GM23248 (cell line): ENCODE results near the gene TOP1. TPM values are rescaled to one million over a fixed set of nuclear protein-coding genes. Genes with fewer than 3 reads are reported as not detected.

Source experiments
- DNase-seq: peaks from one replicate; pipeline ENCODE4 v3.0.0-alpha.2; 2015
- H2AFZ ChIP-seq: fragments of 200-600 bp; sonication (generic); 2 replicates; pipeline ENCODE4 v1.6.1; 2016; ENCODE audit warnings: antibody characterized with exemption
- H3F3A ChIP-seq: fragments of 200-600 bp; sonication (generic); 2 replicates; pipeline ENCODE4 v1.6.1; 2016; ENCODE audit warnings: mild to moderate bottlenecking, antibody characterized with exemption, mixed run types; ENCODE audit not compliant: insufficient read depth
- H3K27ac ChIP-seq: fragments of 200-600 bp; sonication (generic); 2 replicates; pipeline ENCODE4 v1.5.1; 2016; ENCODE audit warnings: mild to moderate bottlenecking
- H3K27me3 ChIP-seq: fragments of 200-600 bp; sonication (generic); replicated peaks from 2 replicates; pipeline ENCODE4 v1.6.1; 2016; ENCODE audit warnings: mild to moderate bottlenecking; ENCODE audit not compliant: insufficient read depth
- H3K36me3 ChIP-seq: fragments of 200-600 bp; sonication (generic); 2 replicates; pipeline ENCODE4 v1.6.1; 2016; ENCODE audit warnings: low read depth, mild to moderate bottlenecking
- H3K4me1 ChIP-seq: fragments of 200-600 bp; sonication (generic); 2 replicates; pipeline ENCODE4 v1.6.1; 2016; ENCODE audit warnings: mild to moderate bottlenecking; ENCODE audit not compliant: insufficient read depth
- H3K4me2 ChIP-seq: fragments of 200-600 bp; sonication (generic); one replicate; pipeline ENCODE4 v1.6.1; 2016; ENCODE audit warnings: mild to moderate bottlenecking; ENCODE audit not compliant: unreplicated experiment
- H3K4me3 ChIP-seq: fragments of 200-600 bp; sonication (generic); 2 replicates; pipeline ENCODE4 v1.5.1; 2016; ENCODE audit warnings: mild to moderate bottlenecking
- H3K79me2 ChIP-seq: fragments of 200-600 bp; sonication (generic); 2 replicates; pipeline ENCODE4 v1.6.1; 2016; ENCODE audit warnings: mild to moderate bottlenecking; ENCODE audit not compliant: insufficient read depth
- H3K9ac ChIP-seq: fragments of 200-600 bp; sonication (generic); 2 replicates; pipeline ENCODE4 v1.6.1; 2016; ENCODE audit warnings: mild to moderate bottlenecking
- H3K9me2 ChIP-seq: fragments of 200-600 bp; sonication (generic); 2 replicates; pipeline ENCODE4 v1.6.1; 2016; ENCODE audit warnings: mixed run types, mild to moderate bottlenecking, moderate library complexity; ENCODE audit not compliant: insufficient read depth
- H3K9me3 ChIP-seq: fragments of 200-600 bp; sonication (generic); one replicate; pipeline ENCODE4 v1.6.1; 2017; ENCODE audit warnings: low read depth
- H4K20me1 ChIP-seq: fragments of 200-600 bp; sonication (generic); 2 replicates; pipeline ENCODE4 v1.6.0; 2016; ENCODE audit not compliant: insufficient read depth
- EZH2 ChIP-seq: fragments of 200-600 bp; sonication (generic); IDR thresholded peaks from 2 replicates; pipeline ENCODE4 v1.6.1; 2018; ENCODE audit warnings: antibody characterized with exemption, mild to moderate bottlenecking; ENCODE audit not compliant: insufficient read depth, poor library complexity, severe bottlenecking
- EZH2phosphoT487 ChIP-seq: fragments of 200-600 bp; sonication (generic); IDR thresholded peaks from 2 replicates; pipeline ENCODE4 v1.6.1; 2018; ENCODE audit warnings: antibody characterized with exemption, moderate library complexity, mild to moderate bottlenecking, low read depth; ENCODE audit not compliant: insufficient read depth
- WGBS, 2 experiments: methylation state at CpG; one replicate each; pipeline ENCODE4 v1.1.6; 2015 to 2017; ENCODE audit warnings: low lambda C conversion rate in 2 of 2, low coverage in 1 of 2; ENCODE audit errors: missing lambda C conversion rate in 2 of 2; 5-methylcytosine and 5-hydroxymethylcytosine counted together
- in situ Hi-C: fragments of 300-500 bp; cut with MboI; formaldehyde crosslinking; loops from 2 replicates; pipeline ENCODE4 v1.15.0; 2020
- polyA plus RNA-seq: library from polyadenylated mRNA; unstranded; fragments of >200 nt; fragmentation: Nextera tagmentation; extraction: Ambion mirVana; gene quantifications from 2 replicates; pipeline ENCODE4 v1.2.1, GENCODE V29; 2016
- total RNA-seq: library from RNA; depleted of rRNA; stranded (reverse); fragments of >200 nt; shearing (Covaris generic); gene quantifications from 2 replicates; pipeline ENCODE4 v1.2.3, GENCODE V29; 2014

Gene TOP1
- total and polyA plus RNA-seq, 2 experiments from 2014 or later = 9.0 to 17.9 TPM

GRCh38 chr20:41154436-41155176 lies 126.0 kb downstream of the TOP1 start:
- H3K27ac ChIP-seq = no peak overlapping the region
- H4K20me1 ChIP-seq = no peaks in the 10 kb centered on the region; the same call in 1 of the 2 replicates
- no peaks in the 10 kb centered on the region for H3K27me3 ChIP-seq
- H3K9me2 ChIP-seq = no peaks in the 10 kb centered on the region
- 81 to 87% methylated on average over 8 of the region's 8 CpGs for WGBS, 2 experiments
- no peak overlapping the region for H3K4me3 ChIP-seq
- no peaks in the 10 kb centered on the region for H3K36me3 ChIP-seq
- no peak overlapping the region for H2AFZ ChIP-seq
- no peaks in the 10 kb centered on the region for H3F3A ChIP-seq
- H3K9ac ChIP-seq = no peak overlapping the region
- DNase-seq = no peak
- H3K4me2 ChIP-seq = no peak overlapping the region
- in situ Hi-C loops = no loop called here
- peaks cover 14% of the 10 kb centered on the region for H3K4me1 ChIP-seq
- no peaks in the 10 kb centered on the region for H3K9me3 ChIP-seq
- TF ChIP-seq EZH2 (no peak), EZH2phosphoT487 (no peak)
- H3K79me2 ChIP-seq = peaks cover 90% of the 10 kb centered on the region

- Histone ChIP-seq H3K4me2 (no peak overlapping the region), H3K27me3 (no peaks in the 10 kb centered on the region), H3F3A (no peaks in the 10 kb centered on the region), H3K36me3 (no peaks in the 10 kb centered on the region), H3K4me1 (0 out of 2 replicates have a peak, but pooled peaks cover 7% of the 10 kb centered on the region), H3K79me2 (peaks cover 83% of the 10 kb centered on the region), H3K9me3 (no peaks in the 10 kb centered on the region), H3K27ac (no peak overlapping the region), H3K4me3 (no peak overlapping the region), H3K9me2 (no peaks in the 10 kb centered on the region), H4K20me1 (no peaks in the 10 kb centered on the region; the same call in 1 of the 2 replicates), H2AFZ (no peak overlapping the region), H3K9ac (no peak overlapping the region)
- no peak for DNase-seq
- in situ Hi-C loops = no loop called here
- 89 to 93% methylated on average over 7 of the region's 7 CpGs for WGBS, 2 experiments
- TF ChIP-seq EZH2phosphoT487 (no peak), EZH2 (no peak)
These were observed 126.6 kb downstream of the TOP1 start for GRCh38 chr20:41155261-41155660.

- H3K79me2 ChIP-seq = peaks cover 54% of the 10 kb centered on the region
- DNase-seq = no peak
- no peaks in the 10 kb centered on the region for H3K27me3 ChIP-seq
- no peaks in the 10 kb centered on the region for H3K9me3 ChIP-seq
- in situ Hi-C loops = no loop called here
- no peak overlapping the region for H3K4me3 ChIP-seq
- no peaks in the 10 kb centered on the region; the same call in 1 of the 2 replicates for H4K20me1 ChIP-seq
- no peak overlapping the region for H3K9ac ChIP-seq
- H2AFZ ChIP-seq = no peak overlapping the region
- TF ChIP-seq EZH2phosphoT487 (no peak), EZH2 (no peak)
- H3F3A ChIP-seq = no peaks in the 10 kb centered on the region
- no peaks in the 10 kb centered on the region for H3K4me1 ChIP-seq
- H3K9me2 ChIP-seq = no peaks in the 10 kb centered on the region
- no peak overlapping the region for H3K4me2 ChIP-seq
- WGBS, 2 experiments = 90 to 94% methylated on average over 6 of the region's 6 CpGs
- no peak overlapping the region for H3K27ac ChIP-seq
- H3K36me3 ChIP-seq = no peaks in the 10 kb centered on the region
These were observed 129.5 kb downstream of the TOP1 start for GRCh38 chr20:41158082-41158625.

- no peak for DNase-seq
- no peaks in the 10 kb centered on the region; the same call in 1 of the 2 replicates for H4K20me1 ChIP-seq
These were observed 130.9 kb downstream of the TOP1 start for GRCh38 chr20:41159547-41159946.

More at GRCh38 chr20:41159547-41159946, 130.9 kb downstream of the TOP1 start:
- Histone ChIP-seq H3K4me2 (no peak overlapping the region), H3K4me1 (no peaks in the 10 kb centered on the region), H3K27me3 (no peaks in the 10 kb centered on the region), H3K4me3 (no peak overlapping the region), H3K27ac (no peak overlapping the region), H2AFZ (no peak overlapping the region), H3K9ac (no peak overlapping the region), H3K9me3 (no peaks in the 10 kb centered on the region), H3K79me2 (peaks cover 41% of the 10 kb centered on the region), H3K9me2 (no peaks in the 10 kb centered on the region), H3F3A (no peaks in the 10 kb centered on the region), H3K36me3 (no peaks in the 10 kb centered on the region; the same call in 1 of the 2 replicates)
- in situ Hi-C loops = no loop called here
- whole genome bisulfite sequencing, 2 experiments = 90 to 93% methylated on average over 10 of the region's 10 CpGs
- TF ChIP-seq EZH2phosphoT487 = no peak
- TF ChIP-seq EZH2 = no peak
